IPS-NIHi11 (cell line): ENCODE measurements around the gene AKAP7.
"Not testable (repeated sequence)": the region's sequence is repeated elsewhere in the genome, so short reads cannot be mapped to it uniquely, and the experiment has no call there.

Experiments
- DNase-seq: peaks from one replicate; pipeline ENCODE4 v3.0.0; 2012; ENCODE audit warnings: mixed read lengths, low spot score

Gene AKAP7

GRCh38 chr6:131292145-131292938, 157.1 kb downstream of the AKAP7 start:
- no peak for DNase-seq

DNA sequence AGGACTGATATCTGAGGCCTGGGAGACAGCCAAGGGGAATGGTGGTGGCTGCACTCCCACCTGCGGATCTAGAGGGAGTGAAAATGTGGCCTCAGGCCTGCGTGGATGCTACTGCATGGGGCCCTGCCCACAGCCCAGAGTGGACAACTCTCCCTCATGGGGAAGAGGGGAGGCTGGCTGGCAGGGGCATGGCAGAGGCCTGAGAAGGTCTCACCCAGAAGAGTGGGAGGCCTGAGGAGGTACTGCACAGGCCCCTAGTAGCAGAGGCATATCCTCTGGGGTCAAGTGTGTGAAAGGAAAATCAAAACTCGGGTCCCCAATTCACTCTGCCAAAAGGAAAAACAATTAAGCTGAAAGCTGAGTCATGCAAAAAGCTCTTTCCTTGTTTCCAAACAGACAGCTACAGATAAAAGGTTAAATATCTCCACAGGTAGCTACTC, 158.2 kb downstream of the AKAP7 start:
- no peak for DNase-seq

DNA sequence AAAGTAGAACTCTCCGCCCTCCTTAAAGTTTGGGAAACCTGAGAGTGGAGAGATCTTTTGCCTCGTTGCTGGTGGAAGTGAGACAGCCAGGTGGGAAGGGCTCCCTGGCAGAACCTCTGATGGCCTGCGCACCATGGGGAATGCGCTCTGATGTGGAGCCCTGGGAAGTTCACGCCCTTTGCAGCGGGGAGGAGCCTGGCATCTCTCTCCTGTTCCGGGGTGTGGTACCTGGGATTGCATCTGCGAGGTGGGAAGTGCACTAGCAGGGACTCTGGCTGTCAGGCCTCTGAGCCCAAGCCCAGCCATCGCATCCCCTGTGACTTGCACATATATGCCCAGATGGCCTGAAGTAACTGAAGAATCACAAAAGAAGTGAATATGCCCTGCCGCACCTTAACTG, 159.8 kb downstream of the AKAP7 start:
- no peak for DNase-seq

DNA sequence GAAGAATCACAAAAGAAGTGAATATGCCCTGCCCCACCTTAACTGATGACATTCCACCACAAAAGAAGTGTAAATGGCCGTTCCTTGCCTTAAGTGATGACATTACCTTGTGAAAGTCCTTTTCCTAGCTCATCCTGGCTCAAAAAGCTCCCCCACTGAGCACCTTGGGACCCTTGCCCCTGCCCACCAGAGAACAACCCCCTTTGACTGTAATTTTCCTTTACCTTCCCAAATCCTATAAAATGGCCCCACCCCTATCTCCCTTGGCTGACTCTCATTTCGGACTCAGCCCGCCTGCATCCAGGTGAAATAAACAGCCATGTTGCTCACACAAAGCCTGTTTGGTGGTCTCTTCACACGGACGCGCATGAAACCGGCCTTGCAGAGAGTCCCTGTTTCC, 165.6 kb downstream of the AKAP7 start:
- not testable (repeated sequence) for DNase-seq

DNA sequence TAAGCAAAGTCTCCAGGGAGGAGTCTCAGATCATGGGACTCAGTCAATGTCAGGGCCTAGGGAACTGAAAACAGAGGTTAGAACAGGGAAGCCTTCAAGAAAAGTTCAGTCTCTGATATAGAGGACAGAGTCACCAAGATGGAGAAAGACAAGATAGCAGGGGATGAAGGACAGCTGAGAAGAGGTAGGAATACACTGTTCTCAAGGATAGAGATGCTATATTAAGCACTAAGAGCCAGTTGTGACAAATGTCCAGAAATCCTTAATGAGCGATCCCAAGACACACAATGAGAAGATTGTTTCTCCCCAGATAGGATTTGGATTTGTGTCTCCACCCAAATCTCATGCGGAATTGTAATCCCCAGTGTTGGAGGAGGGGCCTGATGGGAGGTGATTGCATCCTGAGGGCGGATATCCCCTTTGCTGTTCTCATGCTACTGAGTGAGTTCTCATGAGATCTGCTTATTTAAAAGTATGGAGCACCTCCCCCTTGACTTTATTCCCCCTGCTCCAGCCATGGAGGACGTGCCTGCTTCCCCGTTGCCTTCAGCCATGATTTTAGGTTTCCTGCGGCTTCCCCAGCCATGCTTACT, 168.2 kb downstream of the AKAP7 start:
- no peak for DNase-seq

- no peak for DNase-seq
These were observed 170.0 kb downstream of the AKAP7 start for GRCh38 chr6:131305037-131305850.

DNA sequence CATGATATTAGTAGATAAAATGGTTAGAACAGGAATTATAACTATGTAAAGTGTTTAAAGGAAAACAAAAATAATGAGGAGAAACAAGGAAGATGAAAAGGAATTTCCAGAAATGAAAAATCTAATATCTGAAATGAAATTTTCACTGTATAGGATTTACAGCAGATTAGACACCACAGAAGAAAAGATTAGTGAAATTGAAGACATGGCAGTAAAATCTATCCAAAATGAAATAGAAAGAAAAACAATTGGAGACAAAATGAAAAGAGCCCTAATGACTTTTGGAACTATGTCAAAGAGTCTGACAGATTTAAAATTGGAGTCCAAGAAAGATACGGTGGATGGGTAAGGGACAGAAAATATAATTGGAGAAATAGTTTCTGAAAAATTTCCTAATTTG, 174.2 kb downstream of the AKAP7 start:
- no peak for DNase-seq

- DNase-seq = no peak
These were observed 179.6 kb downstream of the AKAP7 start for GRCh38 chr6:131314838-131315237.

GRCh38 chr6:131316654-131317053, 181.4 kb downstream of the AKAP7 start:
- DNase-seq = no peak

GRCh38 chr6:131317516-131317915, 182.2 kb downstream of the AKAP7 start:
- no peak for DNase-seq

DNA sequence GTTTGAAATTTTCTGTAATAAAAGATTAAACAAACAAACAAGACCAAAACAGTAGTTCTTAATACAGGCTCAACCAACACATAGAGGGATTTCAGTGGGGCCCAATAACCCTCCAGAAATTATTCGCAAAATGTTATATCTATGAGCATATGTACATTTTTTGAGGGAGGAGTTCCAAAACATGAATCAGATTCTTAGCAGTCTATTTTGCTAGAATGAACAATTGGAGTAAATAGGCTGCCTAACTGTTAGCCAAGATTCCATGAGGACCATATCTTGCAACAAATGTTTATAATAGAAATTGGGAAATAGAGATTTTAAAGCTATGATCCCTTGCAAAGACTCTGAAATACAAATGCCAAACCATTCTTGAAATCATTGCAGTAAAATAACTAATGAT, 186.3 kb downstream of the AKAP7 start:
- no peak for DNase-seq

DNA sequence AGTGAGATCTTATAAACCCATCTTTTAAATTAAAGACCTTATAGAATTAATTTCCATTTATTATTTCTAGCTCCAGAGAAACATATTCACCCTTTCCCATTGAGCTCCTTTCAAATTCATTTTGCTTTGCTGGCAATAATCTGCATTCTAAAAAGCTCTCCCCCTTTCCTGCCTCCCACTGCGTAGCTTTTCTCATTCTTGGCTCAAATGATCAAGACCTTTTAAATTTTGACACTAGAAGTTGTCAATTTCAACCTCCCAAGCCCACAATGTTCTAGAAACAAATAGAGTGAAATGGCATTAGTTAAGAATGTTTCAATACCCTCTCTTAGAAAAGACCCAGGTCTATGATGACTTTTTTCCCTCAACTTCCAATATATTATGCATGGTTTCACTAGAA, 186.9 kb downstream of the AKAP7 start:
- no peak for DNase-seq

- DNase-seq = not testable (repeated sequence)
These were observed 190.4 kb downstream of the AKAP7 start for GRCh38 chr6:131325669-131326068.

- not testable (repeated sequence) for DNase-seq
These were observed 193.5 kb downstream of the AKAP7 start for GRCh38 chr6:131328727-131329126.

DNA sequence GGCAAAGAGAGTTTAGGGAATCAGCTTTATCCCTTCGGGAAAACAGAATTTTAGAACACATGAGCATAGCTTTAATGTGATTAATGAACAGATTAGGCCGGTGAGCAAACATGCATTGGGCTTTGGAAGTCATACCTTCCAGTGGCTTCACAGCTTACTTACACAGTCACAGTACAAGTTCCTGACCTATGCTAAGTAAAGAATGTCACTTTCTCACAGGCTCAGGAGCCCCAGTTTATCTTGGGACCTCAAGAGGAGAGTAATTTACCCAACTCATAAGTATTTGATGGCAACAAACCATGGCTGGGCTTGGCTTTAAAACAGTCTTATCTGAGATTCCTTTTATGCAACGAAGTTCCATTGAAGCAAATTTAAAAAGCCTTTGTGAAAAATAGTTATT, 195.9 kb downstream of the AKAP7 start:
- DNase-seq = no peak

DNA sequence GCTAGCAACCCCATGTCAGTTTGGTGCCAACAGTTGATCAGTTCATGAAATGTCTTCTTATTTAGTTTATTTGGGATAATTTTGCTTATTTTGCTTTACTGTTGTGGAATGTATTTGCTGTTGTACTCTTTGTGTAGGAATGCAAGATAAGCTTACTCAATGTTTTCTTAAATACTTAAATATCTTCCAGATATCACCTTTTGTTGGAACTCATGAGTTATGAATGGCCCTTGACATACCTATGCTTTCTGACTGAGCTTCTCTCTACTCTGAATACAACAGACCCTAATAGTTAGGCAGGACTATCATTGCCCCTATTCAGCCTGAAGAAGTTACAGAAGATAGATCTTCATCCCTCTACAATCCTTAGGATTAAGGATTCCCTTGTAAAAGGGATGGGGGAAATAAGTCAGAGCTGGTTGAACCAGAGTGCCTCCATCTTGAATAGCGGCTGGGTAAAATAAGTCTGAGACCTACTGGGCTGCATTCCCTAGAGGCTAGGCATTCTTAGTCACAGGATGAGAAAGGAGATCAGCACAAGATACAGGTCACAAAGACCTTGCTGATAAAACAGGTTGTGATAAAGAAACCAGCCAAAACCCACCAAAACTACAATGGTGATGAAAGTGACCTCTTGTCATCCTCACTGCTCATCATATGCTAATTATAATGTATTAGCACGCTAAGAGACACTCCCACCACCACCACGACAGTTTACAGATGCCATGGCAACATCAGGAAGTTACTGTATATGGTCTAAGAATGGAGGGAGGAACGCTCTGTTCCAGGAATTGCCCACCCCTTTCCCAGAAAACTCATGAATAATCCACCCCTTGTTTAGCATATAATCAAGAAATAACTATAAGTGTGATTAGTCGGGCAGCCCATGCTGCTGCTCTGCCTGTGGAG, 196.9 kb downstream of the AKAP7 start:
- DNase-seq = no peak
